Stimulated activated CD4-positive, alpha-beta T cell treated with anti-CD3 and anti-CD28 coated beads, Interleukin-4, amount 100 ng/mL, for 48 hours (primary cell): ENCODE measurements around the gene FBXO36.
"Not testable (repeated sequence)": the region's sequence is repeated elsewhere in the genome, so short reads cannot be mapped to it uniquely, and the experiment has no call there.

Experiments
- DNase-seq, 2 donors: peaks; one replicate each; pipeline ENCODE4 v3.0.0-alpha.2; 2020; ENCODE audit warnings: low read depth in 2 of 2

Gene FBXO36

GRCh38 chr2:229910832-229911412 is 11.4 kb upstream of the FBXO36 start:
- no peak for DNase-seq

- DNase-seq, result no peak
Observed at GRCh38 chr2:229914171-229914570, 8.1 kb upstream of the FBXO36 start.

GRCh38 chr2:229917793-229918192 is 4.5 kb upstream of the FBXO36 start:
- no peak for DNase-seq

- no peak for DNase-seq
Observed at GRCh38 chr2:229920011-229920641, 2.2 kb upstream of the FBXO36 start.

GRCh38 chr2:229921101-229921891 is 1.0 kb upstream of the FBXO36 start:
- DNase-seq, result peak; percentile 43 to 46

- peak; percentile 80 to 84 for DNase-seq
Observed at GRCh38 chr2:229921892-229922448, 333 bp upstream of the FBXO36 start, which contains the start of gene TRIP12. TSS of gene TRIP12 (minus strand) at chr2:229922009. CDS start at chr2:229880079, 41,930 bp downstream.

- DNase-seq, result not testable (repeated sequence)
Observed at GRCh38 chr2:229924541-229924940, 2.2 kb downstream of the FBXO36 start.

- no peak for DNase-seq
Observed at GRCh38 chr2:229925201-229925600, 2.9 kb downstream of the FBXO36 start.

GRCh38 chr2:229927817-229928321 is 5.6 kb downstream of the FBXO36 start:
- DNase-seq, result no peak

- no peak for DNase-seq
Observed at GRCh38 chr2:229930656-229931055, 8.4 kb downstream of the FBXO36 start.

- no peak for DNase-seq
Observed at GRCh38 chr2:229931241-229931640, 8.9 kb downstream of the FBXO36 start.

- DNase-seq, result no peak
Observed at GRCh38 chr2:229937537-229937936, 15.2 kb downstream of the FBXO36 start.

GRCh38 chr2:229942671-229943070 is 20.4 kb downstream of the FBXO36 start:
- DNase-seq, result no peak

GRCh38 chr2:229943171-229943570 is 20.9 kb downstream of the FBXO36 start:
- DNase-seq, result no peak

- no peak for DNase-seq
Observed at GRCh38 chr2:229943770-229944449, 21.6 kb downstream of the FBXO36 start.

GRCh38 chr2:229945975-229946374 is 23.7 kb downstream of the FBXO36 start:
- DNase-seq, result no peak

- DNase-seq, result no peak
Observed at GRCh38 chr2:229947544-229947943, 25.2 kb downstream of the FBXO36 start.

GRCh38 chr2:229952256-229952835 is 30.0 kb downstream of the FBXO36 start:
- no peak for DNase-seq

GRCh38 chr2:229955663-229956062 is 33.4 kb downstream of the FBXO36 start:
- DNase-seq, result no peak

- DNase-seq, result no peak
Observed at GRCh38 chr2:229956491-229956890, 34.2 kb downstream of the FBXO36 start.

- DNase-seq, result not testable (repeated sequence)
Observed at GRCh38 chr2:229963596-229963995, 41.3 kb downstream of the FBXO36 start.
